Body of pancreas (tissue), 4 donors: ENCODE results near the gene ERVW-1. TPM values are rescaled to one million over a fixed set of nuclear protein-coding genes. Genes with fewer than 3 reads are reported as not detected.

ENCODE experiments used
- ATAC-seq: fragments of 150-250 bp; one replicate; pipeline ENCODE4 v1.9.1; 2016
- DNase-seq, 4 donors: peaks; one replicate each; pipeline ENCODE4 v3.0.0-alpha.2; 2019
- H3K27ac ChIP-seq, 4 donors: fragments of 200-600 bp; sonication (generic); 1 replicate in 3 of 4; 2 replicates in 1 of 4; pipeline versions ENCODE4 v1.5.1 to v1.6.1; 2016 to 2019; ENCODE audit warnings: mild to moderate bottlenecking in 1 of 4, mixed read lengths in 1 of 4, moderate library complexity in 1 of 4
- H3K27me3 ChIP-seq, 2 donors: fragments of 200-600 bp; sonication (generic); one replicate each; pipeline ENCODE4 v1.6.0; 2016; ENCODE audit warnings: mild to moderate bottlenecking in 1 of 2
- H3K36me3 ChIP-seq, 2 donors: fragments of 200-600 bp; sonication (generic); replicated peaks in 1 of 2; 2 replicates each; pipeline ENCODE4 v1.5.1; 2016; ENCODE audit warnings: low read depth in 2 of 2; ENCODE audit not compliant: insufficient read depth in 1 of 2
- H3K4me1 ChIP-seq: fragments of 200-600 bp; sonication (generic); one replicate; pipeline ENCODE4 v1.6.0; 2016
- H3K4me3 ChIP-seq, 2 donors: fragments of 200-600 bp; sonication (generic); 1 replicate in 1 of 2; 2 replicates in 1 of 2; pipeline ENCODE4 v1.5.1; 2016 to 2019
- H3K9me3 ChIP-seq, 3 donors: fragments of 200-600 bp; sonication (generic); 1 replicate in 2 of 3; 2 replicates in 1 of 3; pipeline ENCODE4 v1.5.1; 2016
- CTCF ChIP-seq, 7 experiments: fragments of 450-650 bp in 4 of 7; fragments of 200-600 bp in 3 of 7; sonication (generic) in 3 of 7; IDR thresholded peaks; one replicate each; pipeline ENCODE4 v1.5.1; 2016 to 2019; ENCODE audit warnings: antibody characterized with exemption in 7 of 7
- POLR2A ChIP-seq, 3 donors: fragments of 450-650 bp; IDR thresholded peaks; one replicate each; pipeline ENCODE4 v1.6.1; 2016; ENCODE audit warnings: antibody characterized with exemption in 3 of 3, mild to moderate bottlenecking in 2 of 3
- WGBS, 2 donors: methylation state at CpG; one replicate each; pipeline ENCODE4 v1.1.5; 2017; 5-methylcytosine and 5-hydroxymethylcytosine counted together
- intact Hi-C: fragments of 100-400 bp; cut with DNase I; formaldehyde crosslinking; loops from one replicate; pipeline ENCODE4 v1.15.1; 2023
- total RNA-seq, 2 donors: library from RNA; depleted of rRNA; stranded (reverse); fragments of >200 nt; gene quantifications; one replicate each; pipeline ENCODE4 v1.1.0, GENCODE V29; 2016

The ERVW-1 gene
- total RNA-seq, 2 donors from 2014 or later: not detected

- H3K27ac ChIP-seq: no peak overlapping the region
- ATAC-seq (no peak), DNase-seq (no peak)
- H3K4me3 ChIP-seq: no peak overlapping the region
- H3K36me3 ChIP-seq: no peaks in the 10 kb centered on the region
- H3K4me1 ChIP-seq: no peaks in the 10 kb centered on the region
- no peaks in the 10 kb centered on the region for H3K27me3 ChIP-seq
- intact Hi-C loops: no loop called here
- H3K9me3 ChIP-seq: no peaks in the 10 kb centered on the region
- TF ChIP-seq CTCF (IDR thresholded peaks at IDR 0.05) (no peak), POLR2A (IDR thresholded peaks at IDR 0.05) (no peak)
- WGBS, 2 donors: 61 to 64% methylated on average over 7 of the region's 7 CpGs
Observed at GRCh38 chr7:92436612-92437445, 40.9 kb downstream of the ERVW-1 start.

- intact Hi-C loops: no loop called here
- H3K9me3 ChIP-seq: no peaks in the 10 kb centered on the region
- WGBS, 2 donors: 84 to 94% methylated on average over 2 of the region's 2 CpGs
- no peak overlapping the region for H3K27ac ChIP-seq
- H3K27me3 ChIP-seq: no peaks in the 10 kb centered on the region
- H3K4me3 ChIP-seq: no peak overlapping the region
- no peaks in the 10 kb centered on the region for H3K4me1 ChIP-seq
- DNase-seq (no peak), ATAC-seq (no peak)
- TF ChIP-seq CTCF (IDR thresholded peaks at IDR 0.05): no peak
- TF ChIP-seq POLR2A (IDR thresholded peaks at IDR 0.05): no peak
- H3K36me3 ChIP-seq: no peaks in the 10 kb centered on the region
Observed at GRCh38 chr7:92435542-92435941, 42.2 kb downstream of the ERVW-1 start.

- ATAC-seq: no peak
- no peak for DNase-seq
- H3K9me3 ChIP-seq: no peaks in the 10 kb centered on the region
- H3K27me3 ChIP-seq: no peaks in the 10 kb centered on the region
- TF ChIP-seq CTCF (IDR thresholded peaks at IDR 0.05): no peak
- TF ChIP-seq POLR2A (IDR thresholded peaks at IDR 0.05): no peak
- H3K36me3 ChIP-seq: no peaks in the 10 kb centered on the region
- no peak overlapping the region for H3K27ac ChIP-seq
- no peaks in the 10 kb centered on the region for H3K4me1 ChIP-seq
- no peak overlapping the region for H3K4me3 ChIP-seq
- intact Hi-C loops: no loop called here
- 86 to 91% methylated on average over 8 of the region's 8 CpGs for WGBS, 2 donors
Observed at GRCh38 chr7:92433019-92433418, 44.7 kb downstream of the ERVW-1 start.

- ATAC-seq (no peak), DNase-seq (no peak)
- no peak overlapping the region for H3K27ac ChIP-seq
- no peaks in the 10 kb centered on the region for H3K4me1 ChIP-seq
- no peak for TF ChIP-seq POLR2A (IDR thresholded peaks at IDR 0.05)
- no peak for TF ChIP-seq CTCF (IDR thresholded peaks at IDR 0.05)
- intact Hi-C loops: no loop called here
- H3K36me3 ChIP-seq: no peaks in the 10 kb centered on the region
- H3K27me3 ChIP-seq: no peaks in the 10 kb centered on the region
- H3K9me3 ChIP-seq: no peaks in the 10 kb centered on the region
- WGBS, 2 donors: 67 to 71% methylated on average over 3 of the region's 3 CpGs
- no peak overlapping the region for H3K4me3 ChIP-seq
Observed at GRCh38 chr7:92432299-92432946, 45.3 kb downstream of the ERVW-1 start.
